MG63 (cell line): ENCODE results near the gene USH2A. TPM values are rescaled to one million over a fixed set of nuclear protein-coding genes. Genes with fewer than 3 reads are reported as not detected.

Experiments used
- DNase-seq: peaks from one replicate; pipeline ENCODE4 v3.0.0-alpha.2; 2020
- H3K27me3 ChIP-seq: fragments of 250-450 bp; sonication (Bioruptor Pico); 2 replicates; pipeline ENCODE4 v1.5.1; 2020; ENCODE audit warnings: mild to moderate bottlenecking, moderate library complexity
- H3K36me3 ChIP-seq: fragments of 250-450 bp; sonication (Bioruptor Pico); 2 replicates; pipeline ENCODE4 v1.5.1; 2020; ENCODE audit warnings: mild to moderate bottlenecking, moderate library complexity
- H3K4me3 ChIP-seq: fragments of 250-450 bp; sonication (Bioruptor Pico); 2 replicates; pipeline ENCODE4 v1.5.1; 2020; ENCODE audit warnings: mild to moderate bottlenecking, moderate library complexity
- H3K9me3 ChIP-seq: fragments of 250-450 bp; sonication (Bioruptor Pico); 2 replicates; pipeline ENCODE4 v1.5.1; 2020; ENCODE audit warnings: mild to moderate bottlenecking, moderate library complexity
- total RNA-seq: library from RNA; depleted of rRNA; stranded (reverse); fragments of >200 nt; shearing (Covaris generic); gene quantifications from 2 replicates; pipeline ENCODE4 v1.2.3, GENCODE V29; 2014; ENCODE audit warnings: low replicate concordance

The USH2A gene
- total RNA-seq, 1 experiment from 2014 or later = 0.16 TPM

DNA sequence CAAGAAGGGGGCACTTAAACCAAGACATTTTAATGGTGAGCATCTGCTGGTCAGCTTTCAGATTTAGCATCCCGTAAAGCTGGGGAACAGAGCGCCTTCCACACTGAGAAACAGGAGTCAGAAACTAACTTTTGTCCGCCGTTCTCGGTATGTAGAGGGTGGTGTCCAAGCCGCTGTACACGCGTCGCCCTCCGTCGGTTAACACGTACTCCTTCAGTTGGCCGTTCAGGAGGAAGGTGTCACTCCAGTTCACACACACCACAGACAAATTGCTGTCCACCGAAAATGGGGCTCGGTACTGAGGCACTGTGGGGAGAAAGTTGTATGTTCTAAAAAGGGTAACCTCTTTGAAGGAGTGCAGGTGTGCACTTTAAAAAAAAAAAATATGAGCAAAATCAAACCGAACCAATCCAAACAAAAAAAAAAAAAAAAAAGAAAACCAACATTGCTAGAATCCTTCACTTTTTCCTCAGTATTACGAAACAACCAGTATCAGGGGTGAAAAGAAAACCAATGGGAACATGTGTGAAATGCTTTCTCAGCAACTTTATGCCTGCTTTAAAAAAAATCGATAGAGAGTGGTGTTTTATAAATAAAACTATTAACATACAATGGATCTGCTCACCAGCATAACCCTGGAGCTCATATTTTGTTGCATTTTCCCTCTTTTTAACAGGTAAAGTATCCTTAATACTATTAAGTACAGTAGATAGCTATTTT, 782.7 kb downstream of the USH2A start:
- DNase-seq = no peak
- Histone ChIP-seq H3K9me3 (no peaks in the 10 kb centered on the region), H3K4me3 (no peak overlapping the region), H3K36me3 (no peaks in the 10 kb centered on the region), H3K27me3 (no peaks in the 10 kb centered on the region)

DNA sequence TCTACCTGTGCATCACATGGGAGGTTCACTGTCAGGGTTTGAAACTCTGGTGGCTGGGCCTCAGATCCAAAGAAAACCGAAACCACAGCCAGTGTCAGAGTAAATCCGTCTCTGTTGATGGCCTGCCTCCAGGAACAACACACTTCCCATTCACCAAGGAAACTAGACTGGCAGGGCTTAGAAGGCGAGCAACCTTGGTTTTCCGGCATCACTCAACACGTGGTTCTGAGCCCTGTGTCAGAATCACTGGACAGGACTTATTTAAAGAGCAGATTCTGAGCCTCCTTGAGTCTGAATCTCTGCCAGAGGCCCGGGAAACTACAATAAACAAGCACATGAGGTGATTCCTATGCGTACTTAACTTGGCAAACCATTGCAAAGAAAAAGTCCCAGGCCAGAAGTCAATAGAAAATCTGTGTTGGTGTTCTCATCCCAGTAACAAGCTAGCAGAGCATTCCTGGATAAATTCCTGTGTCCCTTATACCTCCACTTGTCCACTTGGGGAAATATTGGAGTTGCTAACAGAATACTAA, 786.1 kb downstream of the USH2A start:
- no peaks in the 10 kb centered on the region for H3K9me3 ChIP-seq
- peak overlapping the region; percentile 18 for H3K4me3 ChIP-seq
- H3K27me3 ChIP-seq = no peaks in the 10 kb centered on the region
- DNase-seq = peak; percentile 92
- no peaks in the 10 kb centered on the region for H3K36me3 ChIP-seq

DNA sequence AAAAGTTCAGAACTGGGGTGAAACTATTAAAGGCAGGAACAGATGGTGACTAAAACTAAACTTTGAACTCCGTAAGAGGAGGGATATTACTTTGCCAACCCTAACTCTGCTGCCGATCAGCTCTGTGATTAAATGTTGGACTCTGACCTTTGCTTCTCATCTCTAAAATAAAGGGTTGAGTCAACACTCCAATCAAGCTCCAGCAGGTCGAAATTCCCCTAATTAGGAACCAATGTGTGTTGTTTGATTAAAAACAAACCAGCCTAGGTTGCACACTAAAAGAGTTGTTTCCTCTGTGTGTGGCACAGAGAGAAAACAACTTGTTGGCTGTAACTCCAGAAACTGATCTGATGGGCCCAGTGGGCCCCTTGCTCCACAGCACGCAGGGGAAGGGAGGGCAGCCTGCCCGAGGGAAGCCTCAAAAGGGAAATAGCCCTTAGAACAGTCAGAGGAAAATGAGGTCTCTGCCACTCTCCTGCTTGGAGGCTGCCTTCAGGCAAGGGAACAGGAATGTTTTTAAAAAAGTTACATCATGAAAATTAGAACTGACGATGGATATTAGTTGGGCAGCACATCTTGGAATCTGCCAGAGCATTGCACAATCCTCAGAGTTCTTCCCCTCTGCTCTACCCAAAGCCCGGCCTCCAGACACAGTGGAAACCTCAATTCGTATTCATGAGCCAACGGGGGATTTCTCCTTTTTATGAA, 786.8 kb downstream of the USH2A start:
- peak; percentile 66 for DNase-seq
- peak overlapping the region; percentile 18 for H3K4me3 ChIP-seq

DNA sequence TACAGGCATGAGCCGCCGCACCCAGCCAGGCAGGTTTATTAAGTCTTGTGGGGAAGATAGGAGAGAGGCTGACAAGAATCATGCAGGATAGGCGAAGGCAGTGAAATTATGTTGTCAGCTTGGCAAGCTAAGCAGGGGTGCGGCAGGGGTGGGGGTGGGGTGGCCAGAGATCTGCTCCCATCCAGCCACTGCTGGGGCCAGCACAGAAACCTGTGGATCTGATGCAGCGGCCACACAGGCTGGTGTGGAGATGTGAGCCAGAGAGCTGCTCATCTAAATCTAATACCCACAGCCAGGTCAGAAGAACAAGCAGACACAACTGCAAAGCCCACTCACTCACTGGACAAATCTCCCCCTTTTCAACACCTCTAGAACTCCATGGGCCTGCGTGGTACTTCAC, 787.4 kb downstream of the USH2A start:
- Histone ChIP-seq H3K36me3 (no peaks in the 10 kb centered on the region), H3K9me3 (no peaks in the 10 kb centered on the region), H3K4me3 (no peak overlapping the region), H3K27me3 (no peaks in the 10 kb centered on the region)
- DNase-seq = no peak

More for the DNA sequence above, 786.8 kb downstream of the USH2A start:
- H3K36me3 ChIP-seq = no peaks in the 10 kb centered on the region
- H3K9me3 ChIP-seq = no peaks in the 10 kb centered on the region
- no peaks in the 10 kb centered on the region for H3K27me3 ChIP-seq

- H3K36me3 ChIP-seq = no peaks in the 10 kb centered on the region
- no peaks in the 10 kb centered on the region for H3K9me3 ChIP-seq
- no peak overlapping the region for H3K4me3 ChIP-seq
- H3K27me3 ChIP-seq = no peaks in the 10 kb centered on the region
- peak; percentile 94 for DNase-seq
Observed at GRCh38 chr1:215631489-215631888, 791.8 kb downstream of the USH2A start.

- no peak for DNase-seq
- no peak overlapping the region for H3K4me3 ChIP-seq
- no peaks in the 10 kb centered on the region for H3K27me3 ChIP-seq
- no peaks in the 10 kb centered on the region for H3K36me3 ChIP-seq
- no peaks in the 10 kb centered on the region for H3K9me3 ChIP-seq
Observed at GRCh38 chr1:215631040-215631439, 792.2 kb downstream of the USH2A start.

GRCh38 chr1:215625949-215626348, 797.3 kb downstream of the USH2A start:
- no peak for DNase-seq
- Histone ChIP-seq H3K4me3 (no peak overlapping the region), H3K36me3 (peaks cover 6% of the 10 kb centered on the region), H3K9me3 (no peaks in the 10 kb centered on the region), H3K27me3 (no peaks in the 10 kb centered on the region)

- DNase-seq = no peak
- Histone ChIP-seq H3K4me3 (no peak overlapping the region), H3K36me3 (peaks cover 14% of the 10 kb centered on the region), H3K27me3 (no peaks in the 10 kb centered on the region), H3K9me3 (no peaks in the 10 kb centered on the region)
Observed at GRCh38 chr1:215623162-215623561, 800.1 kb downstream of the USH2A start.

- H3K36me3 ChIP-seq = peaks cover 29% of the 10 kb centered on the region
- H3K9me3 ChIP-seq = no peaks in the 10 kb centered on the region
- no peak for DNase-seq
- no peaks in the 10 kb centered on the region for H3K27me3 ChIP-seq
- H3K4me3 ChIP-seq = no peak overlapping the region
Observed at GRCh38 chr1:215617979-215618378, 805.3 kb downstream of the USH2A start.

GRCh38 chr1:215612391-215612790, 810.9 kb downstream of the USH2A start:
- Histone ChIP-seq H3K4me3 (no peak overlapping the region), H3K36me3 (peaks cover 41% of the 10 kb centered on the region), H3K9me3 (no peaks in the 10 kb centered on the region), H3K27me3 (no peaks in the 10 kb centered on the region)
- DNase-seq = no peak

- H3K9me3 ChIP-seq = no peaks in the 10 kb centered on the region
- DNase-seq = no peak
- no peak overlapping the region for H3K4me3 ChIP-seq
- H3K36me3 ChIP-seq = peaks cover 35% of the 10 kb centered on the region
- H3K27me3 ChIP-seq = no peaks in the 10 kb centered on the region
Observed at GRCh38 chr1:215608646-215609045, 814.6 kb downstream of the USH2A start.

DNA sequence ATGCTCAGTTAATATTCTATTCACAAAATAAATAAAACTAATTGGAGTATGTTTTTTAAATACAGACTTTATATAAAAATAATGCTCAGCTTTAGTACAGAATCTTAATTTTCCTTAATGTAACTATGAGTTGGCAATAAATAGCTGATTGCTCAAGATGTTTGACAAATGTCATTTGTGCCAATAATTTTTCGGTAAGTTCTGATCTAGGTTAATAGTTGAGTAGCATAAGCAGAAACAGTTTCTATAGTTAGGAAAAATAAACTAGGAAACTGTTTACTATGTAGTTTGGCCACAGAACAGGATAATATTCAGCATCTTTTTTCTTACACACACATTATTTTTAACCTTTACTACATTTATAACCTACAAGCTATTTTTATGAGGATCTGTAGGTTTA, 815.8 kb downstream of the USH2A start:
- no peak overlapping the region for H3K4me3 ChIP-seq
- no peaks in the 10 kb centered on the region for H3K27me3 ChIP-seq
- H3K36me3 ChIP-seq = peaks cover 23% of the 10 kb centered on the region
- no peak for DNase-seq
- no peaks in the 10 kb centered on the region for H3K9me3 ChIP-seq

GRCh38 chr1:215606564-215607168, 816.6 kb downstream of the USH2A start:
- Histone ChIP-seq H3K4me3 (no peak overlapping the region), H3K9me3 (no peaks in the 10 kb centered on the region), H3K36me3 (peaks cover 19% of the 10 kb centered on the region), H3K27me3 (no peaks in the 10 kb centered on the region)
- DNase-seq = no peak

DNA sequence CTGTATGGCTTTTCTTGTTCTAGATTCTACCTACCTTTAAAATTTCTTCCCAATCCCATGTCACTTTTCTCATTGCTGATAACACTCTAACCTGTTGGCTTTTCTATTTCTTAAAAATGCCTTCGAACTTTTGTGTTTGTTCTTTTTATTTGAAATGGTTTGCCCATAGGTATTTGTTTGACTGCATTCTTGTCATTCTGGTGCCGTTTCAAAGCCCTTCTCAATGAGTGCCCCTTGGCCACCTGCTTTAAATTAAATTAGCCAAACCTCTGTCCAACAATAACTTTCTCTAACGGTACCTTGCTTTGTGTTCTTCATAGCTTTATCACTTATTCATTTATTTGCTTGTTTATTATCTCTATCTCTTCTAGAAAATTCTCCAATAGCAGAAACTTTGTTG, 817.2 kb downstream of the USH2A start:
- Histone ChIP-seq H3K36me3 (peaks cover 19% of the 10 kb centered on the region), H3K27me3 (no peaks in the 10 kb centered on the region), H3K4me3 (no peak overlapping the region), H3K9me3 (no peaks in the 10 kb centered on the region)
- DNase-seq = no peak

- H3K36me3 ChIP-seq = peaks cover 19% of the 10 kb centered on the region
- no peak for DNase-seq
Observed at GRCh38 chr1:215605011-215605621, 818.1 kb downstream of the USH2A start.

DNA sequence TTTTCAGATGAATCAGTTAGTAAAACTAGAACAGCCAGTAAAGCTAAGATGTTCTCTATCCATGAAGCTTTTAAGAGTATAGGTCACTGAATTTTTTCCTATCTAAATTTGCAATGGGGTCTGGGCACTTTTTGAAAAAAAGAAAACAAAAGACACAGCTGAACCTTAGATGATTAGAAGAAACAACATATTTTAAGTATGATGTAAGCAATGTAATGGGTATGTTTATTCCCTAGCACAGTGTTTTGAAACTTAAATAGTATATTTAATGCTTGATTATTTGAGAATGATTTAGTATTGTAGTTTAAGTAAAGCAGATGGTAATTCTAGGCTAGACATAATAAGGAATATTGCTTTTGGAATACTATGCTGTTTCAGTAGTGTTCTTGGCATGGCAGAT, 819.9 kb downstream of the USH2A start:
- peaks cover 11% of the 10 kb centered on the region for H3K36me3 ChIP-seq
- no peak for DNase-seq
- no peak overlapping the region for H3K4me3 ChIP-seq
- H3K27me3 ChIP-seq = no peaks in the 10 kb centered on the region
- no peaks in the 10 kb centered on the region for H3K9me3 ChIP-seq

More at GRCh38 chr1:215605011-215605621, 818.1 kb downstream of the USH2A start:
- H3K9me3 ChIP-seq = no peaks in the 10 kb centered on the region
- no peak overlapping the region for H3K4me3 ChIP-seq
- H3K27me3 ChIP-seq = no peaks in the 10 kb centered on the region

GRCh38 chr1:215601276-215601675, 822.0 kb downstream of the USH2A start:
- Histone ChIP-seq H3K4me3 (no peak overlapping the region), H3K27me3 (no peaks in the 10 kb centered on the region), H3K9me3 (no peaks in the 10 kb centered on the region), H3K36me3 (peaks cover 10% of the 10 kb centered on the region)
- no peak for DNase-seq
